NCI-H226 (cell line): ENCODE results near the gene OR6B2.
"Not testable (repeated sequence)": the region's sequence is repeated elsewhere in the genome, so short reads cannot be mapped to it uniquely, and the experiment has no call there.

Source experiments
- DNase-seq: peaks from one replicate; pipeline ENCODE4 v3.0.0-alpha.2; 2015

OR6B2 gene

DNA sequence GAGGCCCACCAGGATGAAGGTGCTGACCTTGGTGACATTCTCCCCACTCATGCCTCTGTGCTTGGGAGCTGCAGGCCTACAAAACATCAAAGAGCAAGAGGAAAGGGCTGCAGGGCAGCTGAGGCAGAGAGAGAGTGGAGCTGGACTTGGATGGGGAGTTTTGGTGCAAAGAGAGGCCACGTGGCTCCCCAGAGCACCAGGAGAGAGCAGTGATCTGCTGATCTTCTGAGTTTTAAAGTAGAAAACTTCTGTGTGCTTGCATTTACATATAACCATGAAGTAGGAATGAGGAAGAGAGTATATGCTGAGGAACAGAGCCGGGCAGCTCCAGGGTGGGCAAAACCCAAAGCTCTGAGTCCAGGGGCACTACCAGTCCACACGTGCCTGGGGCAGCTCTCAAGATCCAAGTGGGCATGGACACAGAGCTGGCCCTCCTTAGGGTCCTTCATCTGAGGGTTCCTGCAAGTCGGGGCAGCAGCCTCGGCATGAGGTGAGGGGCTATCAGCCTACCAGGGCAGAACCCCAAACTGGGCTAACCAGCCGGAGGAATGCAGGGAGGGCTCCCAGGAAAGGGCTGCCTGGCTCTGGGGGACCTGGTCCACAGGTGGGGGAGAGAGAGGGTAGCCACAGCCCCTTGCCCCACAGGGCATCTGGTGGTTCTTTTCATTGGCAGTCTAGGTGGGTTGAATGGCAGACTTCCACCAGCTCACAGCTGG lies at the start of gene OR6B2:
Gene OR6B2 (minus strand): TSS at position 51 of the 716 bp plus-strand sequence. CDS start 0 bp downstream, at position 51.
- DNase-seq: no peak

DNA sequence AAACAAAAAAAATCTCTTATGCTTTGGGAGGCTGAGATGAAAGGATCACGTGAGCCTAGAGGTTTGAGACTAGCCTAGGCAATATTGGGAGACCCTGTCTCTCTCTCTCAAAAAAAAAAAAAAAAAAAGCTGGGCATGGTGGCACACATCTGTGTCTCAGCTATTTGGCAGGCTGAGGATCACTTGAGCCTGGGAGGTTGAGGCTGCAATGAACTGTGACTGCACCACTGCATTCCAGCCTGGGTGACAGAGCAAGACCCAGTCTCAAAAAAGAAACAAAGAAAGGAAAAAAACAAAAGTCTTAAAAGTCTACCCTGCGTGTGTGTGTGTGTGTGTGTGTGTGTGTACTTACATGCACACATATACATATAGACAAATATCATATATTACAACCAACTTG lies 48.4 kb upstream of the OR6B2 start:
- no peak for DNase-seq

DNA sequence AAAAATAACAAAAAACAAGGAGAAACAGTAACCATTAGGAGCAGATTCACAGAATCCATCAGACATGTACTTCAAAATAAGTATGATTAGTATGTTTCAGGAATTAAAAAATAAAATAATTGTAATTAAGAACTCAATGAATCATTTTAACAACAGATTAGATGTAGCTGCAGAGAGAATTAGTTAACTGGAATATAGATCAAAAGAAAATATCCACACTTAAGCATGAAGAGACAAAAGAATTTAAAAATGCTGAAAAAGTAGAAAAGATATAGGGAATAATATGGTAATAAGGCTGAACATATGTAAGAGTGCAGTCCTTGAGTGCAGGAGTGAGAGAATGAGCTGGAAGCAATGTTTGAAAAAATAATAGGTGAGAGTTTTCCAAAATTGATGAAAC lies 47.2 kb upstream of the OR6B2 start:
- no peak for DNase-seq

DNA sequence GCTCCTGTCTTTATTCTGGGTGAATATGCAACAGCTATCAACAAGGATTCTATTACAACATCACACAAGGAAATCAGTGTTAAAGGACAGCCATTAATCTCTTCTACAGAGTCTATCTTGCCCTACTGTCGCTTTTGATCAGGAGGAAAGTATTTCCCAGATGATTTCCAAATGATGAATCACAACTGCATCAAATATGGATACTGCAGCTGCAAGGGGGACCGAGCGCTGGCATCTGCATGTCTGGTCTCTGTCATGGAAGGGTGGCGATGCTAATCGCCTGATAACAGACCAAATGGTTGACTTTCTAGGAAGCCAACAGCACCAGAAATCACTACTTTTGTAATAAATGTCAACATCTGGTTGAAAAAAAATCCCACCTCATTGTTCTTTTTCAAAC lies 44.3 kb upstream of the OR6B2 start:
- DNase-seq: no peak

DNA sequence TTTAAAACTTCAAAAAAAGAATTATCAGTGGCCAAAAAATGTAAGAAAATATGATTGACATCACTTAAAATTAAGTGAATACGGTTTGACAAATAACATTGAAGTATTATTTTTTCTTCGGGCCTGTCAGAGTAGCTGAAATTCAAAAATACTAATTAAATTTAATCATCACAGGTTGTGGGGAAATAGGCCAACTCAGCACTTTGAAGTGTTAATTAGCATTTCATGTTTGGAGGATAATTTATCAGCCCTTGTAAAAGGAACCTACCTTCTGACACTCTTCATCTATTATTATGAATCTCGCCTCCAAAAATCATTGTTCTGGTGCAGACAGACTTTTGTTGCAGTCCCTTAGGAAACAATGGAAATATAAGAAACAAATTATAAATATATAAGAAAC lies 40.7 kb upstream of the OR6B2 start:
- DNase-seq: no peak

DNA sequence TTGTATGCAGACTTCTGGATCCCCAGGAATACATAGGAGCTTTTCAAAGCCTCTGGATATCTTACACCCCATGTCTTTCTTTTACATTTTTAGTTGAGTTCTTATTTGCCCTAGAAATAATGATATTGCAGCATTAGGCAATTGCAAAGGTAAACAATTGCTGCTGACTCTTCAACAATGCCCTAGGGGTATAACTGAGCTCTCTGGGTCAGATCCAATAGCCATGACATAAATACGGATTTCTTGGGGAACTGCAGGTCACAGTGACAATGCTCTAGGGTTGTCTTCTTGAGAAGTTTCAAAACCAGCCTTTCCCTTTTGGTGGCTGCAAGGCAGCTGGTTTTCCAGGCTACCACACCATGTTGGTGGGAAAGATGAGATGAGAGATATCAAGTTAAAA lies 39.6 kb upstream of the OR6B2 start:
- no peak for DNase-seq

DNA sequence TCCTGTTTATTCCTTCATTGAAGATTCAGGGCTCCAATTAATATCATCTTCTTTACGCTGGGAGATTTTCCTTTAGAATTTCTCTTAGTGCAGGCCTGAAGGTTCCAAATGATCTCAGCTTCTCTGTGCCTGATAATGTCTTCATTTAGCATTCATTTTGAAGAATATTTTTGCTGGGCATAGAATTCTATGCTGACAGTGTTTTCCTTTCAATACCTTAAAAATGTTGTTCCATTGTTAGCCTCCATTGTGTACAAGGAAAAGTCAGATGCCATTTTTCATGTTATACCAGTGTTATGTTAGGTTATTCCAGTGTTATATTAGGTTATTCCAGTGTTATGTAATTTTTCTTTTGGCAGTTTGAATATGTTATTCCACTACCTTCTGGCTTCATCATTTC lies 38.0 kb upstream of the OR6B2 start:
- no peak for DNase-seq

DNA sequence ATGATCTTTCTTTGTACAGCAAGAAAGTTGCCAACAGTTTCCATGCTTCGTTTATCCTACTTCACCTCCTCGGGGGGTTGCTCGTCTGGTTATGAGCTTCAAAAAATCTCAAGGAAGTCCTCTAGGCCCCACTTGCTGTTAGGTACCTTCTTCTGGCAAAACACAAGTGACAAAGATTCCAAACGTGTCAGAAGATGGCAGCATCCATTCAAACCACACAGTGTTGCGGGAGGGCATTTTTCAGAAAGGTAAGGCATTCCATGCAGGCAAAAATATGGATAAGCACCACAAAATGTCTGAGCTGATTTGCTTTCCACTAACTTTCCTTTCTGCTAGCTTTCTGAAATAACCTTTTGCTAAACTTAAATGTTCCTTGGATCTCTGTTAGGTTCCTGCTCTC lies 36.3 kb upstream of the OR6B2 start:
- no peak for DNase-seq

DNA sequence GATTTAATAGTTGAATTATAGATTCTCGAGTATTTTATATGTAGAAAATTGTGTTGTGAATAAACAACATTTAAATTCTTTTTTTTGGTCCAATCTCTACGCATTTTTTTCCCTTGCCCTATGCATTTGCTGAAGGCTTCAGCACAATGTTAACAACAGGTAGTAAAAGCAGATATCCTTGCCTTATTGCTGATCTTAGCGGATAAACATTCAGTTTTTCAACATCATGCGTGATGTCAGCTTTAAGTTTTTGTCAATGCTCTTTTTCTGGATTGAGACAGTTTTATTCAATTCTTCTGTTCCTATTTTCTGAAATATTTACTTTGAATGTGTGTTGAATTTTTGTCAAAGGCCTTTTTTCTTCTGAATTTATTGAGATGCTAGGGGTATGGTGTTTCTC lies 34.7 kb upstream of the OR6B2 start:
- no peak for DNase-seq

DNA sequence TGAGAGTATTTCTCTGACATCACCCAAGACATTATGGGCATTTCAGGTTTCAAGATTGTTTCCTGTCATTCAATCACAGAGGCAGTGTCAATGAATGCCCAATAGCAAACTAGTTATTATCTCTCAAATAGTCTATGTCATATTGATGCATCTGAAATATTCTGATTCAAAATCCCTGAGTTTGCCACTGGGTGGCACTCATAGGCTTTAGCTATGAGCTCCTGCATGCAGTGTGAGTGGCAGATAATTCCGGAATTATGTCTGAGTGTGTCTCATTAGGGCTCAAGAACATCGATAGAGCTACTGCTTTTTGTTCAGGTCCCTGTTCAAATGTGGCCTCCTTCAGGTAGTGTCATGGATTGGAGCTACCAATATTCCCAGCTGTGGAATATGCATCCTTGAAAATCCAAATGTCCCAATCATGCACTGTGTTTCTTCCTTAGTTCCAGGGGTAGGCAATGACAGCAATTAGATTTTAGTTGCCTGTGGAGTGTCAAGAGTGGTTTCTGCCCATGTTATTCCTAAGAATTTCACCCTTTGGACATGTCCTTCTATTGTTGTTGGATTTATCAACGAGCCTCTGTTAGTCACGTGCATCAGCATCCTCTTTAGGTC lies 30.9 kb upstream of the OR6B2 start:
- DNase-seq: peak; percentile 30

DNA sequence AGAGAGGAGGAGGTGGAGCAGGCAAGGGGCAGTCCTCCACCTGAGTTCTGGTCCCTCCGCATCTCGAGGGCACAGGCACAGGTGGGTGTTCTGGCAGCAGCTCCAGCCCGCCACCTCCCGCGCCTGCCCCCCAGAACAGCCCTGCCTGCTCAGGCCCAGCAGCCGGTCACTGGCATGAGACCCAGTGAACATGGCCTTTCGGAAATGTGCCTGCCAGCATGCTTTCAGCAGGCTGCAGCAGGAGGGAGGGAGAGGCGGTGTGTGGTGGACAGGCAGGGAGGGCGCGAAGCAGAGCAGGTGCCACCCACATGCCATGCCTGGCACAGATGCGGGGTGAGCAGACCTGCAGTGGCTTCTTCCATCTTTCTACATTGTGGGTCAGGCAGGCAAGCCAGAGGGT lies 26.4 kb upstream of the OR6B2 start:
- DNase-seq: no peak

DNA sequence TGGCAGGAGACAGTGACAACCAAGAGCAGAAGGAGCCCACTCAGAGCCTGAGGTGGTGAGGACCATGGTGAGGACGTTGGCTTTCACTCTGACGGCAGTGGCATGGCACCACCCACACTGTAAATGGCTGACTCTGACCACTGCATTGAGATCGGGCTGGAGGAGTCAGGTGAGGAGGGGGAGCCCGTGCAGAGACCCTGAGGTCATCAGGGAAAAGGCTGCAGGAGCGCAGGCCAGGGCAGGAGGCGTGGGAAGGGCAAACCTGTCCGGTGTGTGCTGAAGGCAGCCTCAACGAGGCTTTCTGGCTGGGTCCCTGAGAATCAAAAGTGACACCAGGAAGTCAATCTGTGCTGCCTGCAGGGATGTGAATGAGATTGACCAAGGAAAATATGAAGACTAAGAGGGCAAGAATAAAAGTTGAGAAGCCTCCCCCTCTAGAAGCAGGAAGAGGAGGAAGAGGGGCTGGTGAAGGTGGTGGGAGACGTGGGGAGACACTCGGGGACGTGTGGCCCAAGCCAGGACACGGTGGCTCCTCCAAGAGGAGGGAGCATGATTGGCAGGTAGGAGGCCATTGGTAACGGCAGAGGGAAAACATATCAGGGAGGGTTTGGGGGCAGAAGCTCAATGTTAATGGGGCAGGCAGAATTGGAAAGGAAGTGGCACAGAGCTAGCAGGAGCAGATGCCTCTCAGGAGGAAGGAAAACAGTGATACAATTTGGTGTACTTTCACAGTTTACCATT lies 25.1 kb upstream of the OR6B2 start:
- DNase-seq: no peak

DNA sequence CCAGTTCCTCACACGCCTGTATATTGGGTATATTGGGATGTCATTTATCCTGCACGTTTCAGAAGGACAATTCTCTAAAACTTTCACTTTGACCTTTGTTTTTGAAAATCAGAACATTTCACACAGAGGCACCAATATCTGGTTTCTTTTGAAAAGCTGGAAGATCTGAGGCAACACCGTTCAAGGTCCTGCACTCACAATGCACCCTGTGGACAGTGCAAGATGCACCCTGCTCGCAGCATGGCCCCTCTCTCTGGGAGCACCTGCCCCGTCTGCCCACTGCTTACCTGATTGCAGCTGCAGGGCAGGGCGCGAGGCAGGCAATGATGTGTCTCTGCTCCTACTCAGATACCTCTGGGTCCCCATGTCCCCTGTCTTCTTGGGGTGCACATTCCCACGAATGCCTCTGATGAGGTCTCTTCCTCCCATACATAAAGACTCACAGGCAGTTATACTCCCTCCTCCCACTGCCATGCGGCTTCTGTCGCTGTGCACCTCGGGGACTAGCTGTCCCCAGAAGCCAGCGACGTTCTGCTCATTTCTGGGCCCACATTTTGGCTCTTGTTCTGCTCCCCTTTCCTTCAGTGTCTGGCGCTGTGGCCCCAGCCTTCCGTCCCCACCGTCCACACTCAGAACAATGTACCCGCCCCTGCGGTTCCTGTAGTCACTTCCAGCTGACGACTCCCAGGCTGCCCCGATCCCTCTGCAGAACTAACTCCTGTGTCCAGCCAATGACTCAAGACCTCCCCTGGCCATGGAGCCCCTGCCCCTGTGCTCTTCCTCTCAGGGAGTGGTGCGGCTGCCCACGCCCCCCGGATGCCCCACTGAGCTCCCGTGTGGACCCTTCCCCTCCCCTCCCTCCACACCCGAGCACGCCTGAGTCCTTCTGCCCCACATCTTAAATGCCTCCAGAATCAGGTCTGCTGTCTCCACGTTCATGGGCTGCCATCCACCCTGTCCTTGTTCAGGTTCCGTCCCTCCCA lies 23.2 kb upstream of the OR6B2 start, which contains the start of gene OR6B3:
Gene OR6B3 (minus strand): TSS at position 349 of the 983 bp plus-strand sequence.
- no peak for DNase-seq

DNA sequence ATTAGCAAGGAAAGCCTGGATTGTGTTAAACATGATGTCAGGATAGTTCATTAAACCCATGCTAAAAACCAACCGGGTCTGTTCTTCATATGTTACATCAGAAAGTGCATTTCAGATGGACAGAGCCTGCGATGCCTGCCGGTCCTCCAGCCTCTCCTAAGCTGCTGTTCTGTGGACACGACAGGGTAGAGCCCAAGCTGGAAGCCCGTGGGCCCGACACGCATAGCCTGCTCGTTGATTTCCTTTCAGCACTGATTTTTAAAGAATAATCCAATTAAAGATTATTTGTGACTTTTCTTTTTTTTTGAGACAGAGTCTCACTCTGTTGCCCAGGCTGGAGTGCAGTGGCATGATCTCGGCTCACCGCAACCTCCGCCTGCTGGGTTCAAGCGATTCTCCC lies 22.3 kb upstream of the OR6B2 start:
- DNase-seq: no peak

DNA sequence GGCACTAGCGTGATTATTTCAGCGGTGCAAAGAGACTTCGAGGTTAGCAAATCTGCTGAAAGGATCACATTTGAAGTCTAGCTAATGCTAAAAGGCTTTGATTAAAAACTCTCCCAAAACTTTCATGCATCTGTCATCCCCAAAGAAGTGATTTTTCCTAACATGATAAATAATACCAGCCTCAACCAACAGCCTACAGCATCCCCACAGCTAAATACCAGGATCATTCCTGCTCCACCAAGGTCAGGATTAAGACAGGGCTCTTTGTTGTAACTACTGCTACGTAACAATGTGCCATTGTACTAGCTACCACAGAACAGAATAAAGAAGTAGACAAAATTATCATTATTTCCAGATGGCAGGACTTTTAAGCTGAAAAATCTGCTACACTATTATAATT lies 21.5 kb upstream of the OR6B2 start:
- DNase-seq: no peak

DNA sequence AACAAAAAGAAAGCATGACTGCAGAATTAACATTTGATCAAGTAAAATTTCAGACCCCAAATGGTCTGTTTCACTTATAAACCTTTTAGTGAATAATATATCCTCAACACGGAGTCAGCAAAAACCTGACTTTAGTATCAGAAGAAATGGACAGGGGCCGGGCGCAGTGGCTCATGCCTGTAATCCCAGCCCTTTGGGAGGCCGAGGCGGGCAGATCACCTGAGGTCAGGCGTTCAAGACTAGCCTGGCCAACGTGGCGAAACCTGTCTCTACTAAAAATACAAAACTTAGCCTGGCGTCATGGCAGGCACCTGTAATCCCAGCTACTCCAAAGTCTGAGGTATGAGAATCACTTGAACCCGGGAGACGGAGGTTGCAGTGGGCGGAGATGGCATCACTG lies 20.0 kb upstream of the OR6B2 start:
- no peak for DNase-seq

DNA sequence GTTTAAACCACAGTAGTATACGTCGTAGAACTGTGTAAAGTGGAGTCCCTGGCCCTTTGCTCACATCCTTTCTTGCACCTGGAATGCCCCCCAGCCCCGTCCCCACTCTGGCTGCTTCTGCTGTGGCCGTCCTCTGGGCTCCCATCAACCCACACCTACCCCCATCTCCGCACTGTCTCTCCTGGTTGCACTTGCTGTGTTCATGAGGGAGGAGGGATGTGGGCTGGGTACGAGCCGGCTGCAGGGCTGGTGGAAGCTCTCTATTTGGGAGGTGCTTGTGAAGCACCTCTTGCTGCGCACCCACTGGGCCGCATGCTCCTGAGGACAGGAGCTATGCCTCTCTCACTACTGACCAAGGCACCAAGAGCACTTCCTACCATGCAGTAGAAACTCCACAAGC lies 18.0 kb upstream of the OR6B2 start:
- DNase-seq: no peak

DNA sequence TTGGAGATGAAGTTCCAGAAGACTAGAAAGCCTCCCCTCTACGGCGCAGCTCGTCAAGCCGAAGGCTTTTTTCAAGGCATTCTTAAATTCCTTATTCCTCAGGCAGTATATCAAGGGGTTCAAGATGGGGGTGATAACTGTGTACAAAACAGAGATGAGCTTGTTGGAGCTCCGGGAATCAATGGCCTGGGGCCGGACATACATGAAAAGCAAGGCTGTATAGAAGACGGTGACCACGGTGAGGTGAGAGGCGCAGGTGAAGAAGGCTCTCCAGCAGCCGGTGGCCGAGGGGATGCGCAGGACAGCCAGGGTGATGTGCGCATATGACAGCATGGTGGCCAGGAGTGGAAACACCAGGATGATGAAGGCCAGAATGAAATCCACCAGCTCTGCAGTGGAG lies 14.9 kb upstream of the OR6B2 start:
- DNase-seq: no peak

DNA sequence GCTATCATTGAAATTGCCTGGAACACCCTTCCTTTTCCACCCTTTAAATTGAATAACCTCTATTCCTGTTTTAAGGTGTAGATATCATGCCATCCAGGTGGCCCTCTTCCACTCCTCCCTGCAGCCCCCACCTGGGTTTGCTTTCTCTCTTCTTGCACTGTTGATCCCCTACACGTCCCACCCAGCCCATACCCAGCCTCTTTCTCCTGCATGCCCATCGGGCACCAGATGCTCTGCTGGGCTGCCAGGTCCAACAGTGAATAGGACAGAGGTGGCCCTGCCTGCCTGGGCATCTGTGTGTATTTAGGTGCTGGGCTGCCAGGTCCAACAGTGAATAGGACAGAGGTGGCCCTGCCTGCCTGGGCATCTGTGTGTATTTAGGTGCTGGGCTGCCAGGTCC lies 13.9 kb upstream of the OR6B2 start:
- not testable (repeated sequence) for DNase-seq

DNA sequence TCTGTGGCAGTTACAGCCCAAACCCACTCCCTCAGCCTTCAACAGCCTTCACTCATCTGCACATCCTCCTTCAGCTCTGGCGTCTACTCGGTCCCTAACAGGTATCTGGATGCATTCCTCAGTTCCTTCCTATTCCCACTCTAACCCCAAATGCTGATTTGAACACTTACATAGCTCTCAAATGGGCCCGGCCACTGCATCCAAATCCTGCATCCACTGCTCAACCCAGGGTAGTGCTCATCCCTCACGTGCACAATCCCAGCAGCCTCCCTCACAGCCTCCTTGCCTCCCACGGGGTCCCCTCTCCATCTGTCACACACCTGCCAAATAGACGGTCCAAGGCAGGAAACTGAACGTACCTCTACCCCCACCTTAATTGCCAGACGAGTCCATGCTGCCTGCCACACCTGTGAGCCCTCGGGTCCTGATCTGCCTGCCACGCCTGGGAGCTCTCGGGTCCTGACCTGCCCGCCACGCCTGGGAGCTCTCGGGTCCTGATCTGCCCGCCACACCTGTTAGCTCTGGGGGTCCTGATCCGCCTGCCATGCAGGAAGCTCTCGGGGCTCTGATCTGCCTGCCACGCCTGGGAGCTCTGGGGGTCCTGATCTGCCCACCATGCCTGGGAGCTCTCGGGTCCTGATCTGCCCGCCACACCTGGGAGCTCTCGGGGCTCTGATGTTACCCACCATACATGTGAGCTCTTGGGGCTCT lies 13.2 kb upstream of the OR6B2 start:
- no peak for DNase-seq

DNA sequence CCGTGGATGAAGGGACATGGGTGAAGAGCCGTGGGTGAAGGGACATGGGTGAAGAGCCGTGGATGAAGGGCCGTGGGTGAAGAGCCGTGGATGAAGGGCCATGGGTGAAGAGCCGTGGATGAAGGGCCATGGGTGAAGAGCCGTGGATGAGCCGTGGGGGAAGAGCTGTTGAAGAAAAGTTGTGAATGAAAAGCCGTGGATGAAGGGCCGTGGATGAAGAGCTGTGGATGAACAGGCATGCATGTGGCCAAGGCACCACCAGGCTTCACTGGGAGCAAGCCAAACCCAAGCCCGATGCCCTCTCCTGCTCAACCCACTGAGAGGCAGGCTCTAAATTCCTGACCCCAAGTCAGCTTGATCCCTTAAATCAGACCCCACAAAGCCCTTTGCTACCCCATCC lies 12.5 kb upstream of the OR6B2 start:
- DNase-seq: no peak

DNA sequence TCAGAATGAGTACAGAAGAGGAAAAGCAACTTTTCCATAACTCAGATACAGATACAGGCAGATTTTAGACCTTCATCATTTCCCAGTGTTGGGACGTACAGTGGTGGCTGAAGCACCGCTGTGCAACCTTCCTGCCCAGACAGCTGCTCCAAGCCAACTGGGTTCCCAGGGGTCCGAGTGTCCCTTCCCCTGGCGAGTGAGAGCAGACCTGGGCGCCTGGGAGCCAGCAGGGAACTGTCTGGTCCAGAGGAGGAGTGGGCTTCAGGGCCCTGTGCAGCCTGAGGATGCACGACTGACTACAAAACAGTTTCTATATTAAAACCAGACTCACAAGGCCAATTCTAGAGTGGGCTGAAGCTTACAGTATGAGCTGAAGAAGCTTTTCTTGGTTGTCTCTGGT lies 11.1 kb upstream of the OR6B2 start:
- no peak for DNase-seq
